ENCODE data around the gene WDR73. TPM values are rescaled to one million over a fixed set of nuclear protein-coding genes. Genes with fewer than 3 reads are reported as not detected.

The WDR73 gene
- polyA plus RNA-seq, 1 of the 3 experiments (the other 2 are of a cell fraction) = 32.9 TPM

DNA sequence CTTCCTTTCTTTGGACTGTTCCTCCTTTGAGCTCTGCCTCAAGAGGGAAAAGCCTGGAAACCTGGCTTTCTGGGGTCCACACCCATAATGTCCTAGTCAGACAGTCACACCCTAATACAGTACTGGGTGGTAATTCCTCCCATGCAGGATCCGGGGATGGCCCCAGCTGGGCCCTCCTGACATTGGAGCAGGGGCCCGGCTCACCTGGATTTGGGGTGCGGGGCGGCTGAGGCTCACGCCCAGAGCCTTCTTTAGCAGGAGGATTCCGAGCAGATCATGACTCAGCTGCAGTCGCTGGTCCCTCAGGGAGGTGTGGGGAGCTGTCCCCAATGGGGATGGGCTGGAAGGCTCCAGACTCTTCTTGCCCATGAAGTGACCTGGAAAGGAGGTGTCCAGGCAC, 2.9 kb upstream of the WDR73 start (continued):
- TF ChIP-seq, protein P1, sequence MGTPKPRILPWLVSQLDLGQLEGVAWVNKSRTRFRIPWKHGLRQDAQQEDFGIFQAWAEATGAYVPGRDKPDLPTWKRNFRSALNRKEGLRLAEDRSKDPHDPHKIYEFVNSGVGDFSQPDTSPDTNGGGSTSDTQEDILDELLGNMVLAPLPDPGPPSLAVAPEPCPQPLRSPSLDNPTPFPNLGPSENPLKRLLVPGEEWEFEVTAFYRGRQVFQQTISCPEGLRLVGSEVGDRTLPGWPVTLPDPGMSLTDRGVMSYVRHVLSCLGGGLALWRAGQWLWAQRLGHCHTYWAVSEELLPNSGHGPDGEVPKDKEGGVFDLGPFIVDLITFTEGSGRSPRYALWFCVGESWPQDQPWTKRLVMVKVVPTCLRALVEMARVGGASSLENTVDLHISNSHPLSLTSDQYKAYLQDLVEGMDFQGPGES (IDR thresholded peaks at IDR 0.05; ENCODE audit: low read depth, low read length) = no peak
- TF ChIP-seq TEAD4 (IDR thresholded peaks at IDR 0.05; ENCODE audit: borderline replicate concordance, insufficient read depth) (no peak), FOSL2 (IDR thresholded peaks at IDR 0.05; ENCODE audit: borderline replicate concordance, low read depth) (no peak), GATA2 (CRISPR knock-in tag; IDR thresholded peaks at IDR 0.05) (no peak), GABPA (IDR thresholded peaks at IDR 0.05; ENCODE audit: low read depth) (no peak), SIN3A (IDR thresholded peaks at IDR 0.05; ENCODE audit: borderline replicate concordance, low read depth, low read length) (no peak)
- TF ChIP-seq, protein P2, sequence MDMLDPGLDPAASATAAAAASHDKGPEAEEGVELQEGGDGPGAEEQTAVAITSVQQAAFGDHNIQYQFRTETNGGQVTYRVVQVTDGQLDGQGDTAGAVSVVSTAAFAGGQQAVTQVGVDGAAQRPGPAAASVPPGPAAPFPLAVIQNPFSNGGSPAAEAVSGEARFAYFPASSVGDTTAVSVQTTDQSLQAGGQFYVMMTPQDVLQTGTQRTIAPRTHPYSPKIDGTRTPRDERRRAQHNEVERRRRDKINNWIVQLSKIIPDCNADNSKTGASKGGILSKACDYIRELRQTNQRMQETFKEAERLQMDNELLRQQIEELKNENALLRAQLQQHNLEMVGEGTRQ (IDR thresholded peaks at IDR 0.05; ENCODE audit: borderline replicate concordance, low read depth, low read length) = no peak
- TF ChIP-seq, protein P3, sequence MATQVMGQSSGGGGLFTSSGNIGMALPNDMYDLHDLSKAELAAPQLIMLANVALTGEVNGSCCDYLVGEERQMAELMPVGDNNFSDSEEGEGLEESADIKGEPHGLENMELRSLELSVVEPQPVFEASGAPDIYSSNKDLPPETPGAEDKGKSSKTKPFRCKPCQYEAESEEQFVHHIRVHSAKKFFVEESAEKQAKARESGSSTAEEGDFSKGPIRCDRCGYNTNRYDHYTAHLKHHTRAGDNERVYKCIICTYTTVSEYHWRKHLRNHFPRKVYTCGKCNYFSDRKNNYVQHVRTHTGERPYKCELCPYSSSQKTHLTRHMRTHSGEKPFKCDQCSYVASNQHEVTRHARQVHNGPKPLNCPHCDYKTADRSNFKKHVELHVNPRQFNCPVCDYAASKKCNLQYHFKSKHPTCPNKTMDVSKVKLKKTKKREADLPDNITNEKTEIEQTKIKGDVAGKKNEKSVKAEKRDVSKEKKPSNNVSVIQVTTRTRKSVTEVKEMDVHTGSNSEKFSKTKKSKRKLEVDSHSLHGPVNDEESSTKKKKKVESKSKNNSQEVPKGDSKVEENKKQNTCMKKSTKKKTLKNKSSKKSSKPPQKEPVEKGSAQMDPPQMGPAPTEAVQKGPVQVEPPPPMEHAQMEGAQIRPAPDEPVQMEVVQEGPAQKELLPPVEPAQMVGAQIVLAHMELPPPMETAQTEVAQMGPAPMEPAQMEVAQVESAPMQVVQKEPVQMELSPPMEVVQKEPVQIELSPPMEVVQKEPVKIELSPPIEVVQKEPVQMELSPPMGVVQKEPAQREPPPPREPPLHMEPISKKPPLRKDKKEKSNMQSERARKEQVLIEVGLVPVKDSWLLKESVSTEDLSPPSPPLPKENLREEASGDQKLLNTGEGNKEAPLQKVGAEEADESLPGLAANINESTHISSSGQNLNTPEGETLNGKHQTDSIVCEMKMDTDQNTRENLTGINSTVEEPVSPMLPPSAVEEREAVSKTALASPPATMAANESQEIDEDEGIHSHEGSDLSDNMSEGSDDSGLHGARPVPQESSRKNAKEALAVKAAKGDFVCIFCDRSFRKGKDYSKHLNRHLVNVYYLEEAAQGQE (IDR thresholded peaks at IDR 0.05; ENCODE audit: low read depth, low read length) = no peak

DNA sequence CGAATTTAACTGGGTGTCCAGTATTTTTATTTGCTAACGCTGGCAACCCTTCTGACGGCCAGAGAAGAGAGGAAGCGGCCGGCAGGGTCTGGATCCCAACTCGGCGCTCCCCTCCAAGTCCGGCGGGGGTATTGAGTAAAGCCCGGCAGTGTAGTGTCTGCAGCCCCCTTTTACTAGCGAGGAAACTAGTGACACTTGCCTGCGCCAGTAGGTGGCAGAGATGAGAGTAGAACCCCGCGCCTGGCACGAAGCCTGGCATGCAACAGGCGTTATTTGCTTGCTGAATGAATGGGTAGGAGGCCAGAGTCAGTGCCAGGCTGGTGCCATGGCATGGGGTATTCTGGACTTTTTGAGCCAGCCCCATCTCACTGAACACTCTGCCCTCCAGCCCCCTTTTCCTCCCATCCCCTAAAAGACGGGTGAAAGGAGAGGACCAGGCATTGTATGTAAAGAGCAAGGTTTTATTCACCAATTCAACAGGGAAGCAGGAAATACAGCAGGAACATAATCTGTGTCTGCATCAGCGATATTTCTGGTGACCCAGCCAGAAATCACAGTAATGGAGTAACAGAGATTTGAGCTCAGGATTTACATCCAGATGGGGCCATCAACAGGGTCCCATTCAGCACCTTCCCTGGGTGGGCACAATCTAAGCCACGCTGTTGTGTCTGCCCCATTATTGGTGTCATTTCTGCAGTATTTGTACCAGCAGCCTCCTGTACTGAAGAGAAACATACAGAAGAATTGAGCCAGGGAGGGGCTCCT, 788 bp upstream of the WDR73 start:
- 10% methylated on average over 19 of the region's 19 CpGs for WGBS (ENCODE audit: low lambda C conversion rate)
- peaks cover 25% of the 10 kb centered on the region for H3F3A ChIP-seq (replicated peaks; ENCODE audit: insufficient read depth)
- no peaks in the 10 kb centered on the region for H4K20me1 ChIP-seq (ENCODE audit: insufficient read depth)
- DNase-seq = peak; percentile 82
- peak overlapping the region; percentile 79 for H3K4me2 ChIP-seq
- H3K9me3 ChIP-seq = no peaks in the 10 kb centered on the region
- peak overlapping the region; percentile 89 for H3K9ac ChIP-seq
- H3K27me3 ChIP-seq (ENCODE audit: insufficient read depth) = no peaks in the 10 kb centered on the region
- H3K36me3 ChIP-seq (replicated peaks in 1 of 2; ENCODE audit: control insufficient read depth in 1 of 2, insufficient read depth in 2 of 2, low read length in 1 of 2) = peaks cover 13 to 14% of the 10 kb centered on the region in 2 experiments
- H3K27ac ChIP-seq (ENCODE audit: low read depth in 2 of 2, low read length in 1 of 2) = peak overlapping the region; percentile 72 to 86
- no peaks in the 10 kb centered on the region for H3K9me2 ChIP-seq
- H2AFZ ChIP-seq (ENCODE audit: low read depth) = peak overlapping the region; percentile 82
- POLR2A ChIA-PET = interaction anchor here (0.7 to 2.4 kb wide), 13 partner anchors 10 to 273 kb away, joined by 3 to 12 read pairs (median 4); partner anchors contain the start of genes SEC11A and ZSCAN2
- peak overlapping the region; percentile 54 to 92 for H3K4me3 ChIP-seq (ENCODE audit: low read depth in 2 of 2, low read length in 1 of 2)
- peaks cover 21 to 34% of the 10 kb centered on the region in 2 experiments; a peak in 2 of 4 replicates for H3K4me1 ChIP-seq (ENCODE audit: control insufficient read depth in 1 of 2, insufficient read depth in 2 of 2, low read depth in 1 of 2, low read length in 1 of 2)
- H3K79me2 ChIP-seq (ENCODE audit: insufficient read depth) = peaks cover 28% of the 10 kb centered on the region
- CTCF ChIA-PET = interaction anchor here (0.6 to 4.2 kb wide), 25 partner anchors 8 to 1300 kb away, joined by 3 to 38 read pairs (median 5); partner anchors contain the start of gene ZSCAN2
- TF ChIP-seq SMC3 (IDR thresholded peaks at IDR 0.05; ENCODE audit: low read depth, low read length) (peak; percentile 76), NFIC (IDR thresholded peaks at IDR 0.05; ENCODE audit: borderline replicate concordance) (peak; percentile 73), SIN3A (IDR thresholded peaks at IDR 0.05; ENCODE audit: borderline replicate concordance, low read depth, low read length) (peak; percentile 68; the same call in 1 of the 2 replicates), EZH2phosphoT487 (IDR thresholded peaks at IDR 0.05; ENCODE audit: borderline replicate concordance, low read depth) (no peak), GABPA (IDR thresholded peaks at IDR 0.05; ENCODE audit: low read depth) (no peak), RFX5 (IDR thresholded peaks at IDR 0.05; ENCODE audit: low read length) (0 out of 2 replicates have a peak, but pooled peaks have one; percentile 10), CHD2 (IDR thresholded peaks at IDR 0.05; ENCODE audit: low read length, partially characterized antibody) (no peak), GATA2 (CRISPR knock-in tag; IDR thresholded peaks at IDR 0.05) (no peak), EP300 (IDR thresholded peaks at IDR 0.05; ENCODE audit: borderline replicate concordance in 1 of 2, low read depth in 1 of 2, low read length in 1 of 2) (peak in 1 of 2 experiments; percentile 8; a peak in 1 of 4 replicates)
- TF ChIP-seq, protein P4, sequence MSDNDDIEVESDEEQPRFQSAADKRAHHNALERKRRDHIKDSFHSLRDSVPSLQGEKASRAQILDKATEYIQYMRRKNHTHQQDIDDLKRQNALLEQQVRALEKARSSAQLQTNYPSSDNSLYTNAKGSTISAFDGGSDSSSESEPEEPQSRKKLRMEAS (IDR thresholded peaks at IDR 0.05; ENCODE audit: low read depth) = peak; percentile 70
- TF ChIP-seq, protein P1 (IDR thresholded peaks at IDR 0.05; ENCODE audit: low read depth, low read length) = no peak
- TF ChIP-seq, protein P5, sequence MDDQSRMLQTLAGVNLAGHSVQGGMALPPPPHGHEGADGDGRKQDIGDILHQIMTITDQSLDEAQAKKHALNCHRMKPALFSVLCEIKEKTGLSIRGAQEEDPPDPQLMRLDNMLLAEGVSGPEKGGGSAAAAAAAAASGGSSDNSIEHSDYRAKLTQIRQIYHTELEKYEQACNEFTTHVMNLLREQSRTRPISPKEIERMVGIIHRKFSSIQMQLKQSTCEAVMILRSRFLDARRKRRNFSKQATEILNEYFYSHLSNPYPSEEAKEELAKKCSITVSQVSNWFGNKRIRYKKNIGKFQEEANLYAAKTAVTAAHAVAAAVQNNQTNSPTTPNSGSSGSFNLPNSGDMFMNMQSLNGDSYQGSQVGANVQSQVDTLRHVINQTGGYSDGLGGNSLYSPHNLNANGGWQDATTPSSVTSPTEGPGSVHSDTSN (IDR thresholded peaks at IDR 0.05) = no peak

Measured in SK-N-SH (cell line).